Measurements from ENCODE around the gene RRAGA. TPM values are rescaled to one million over a fixed set of nuclear protein-coding genes. Genes with fewer than 3 reads are reported as not detected.
"Not testable (repeated sequence)": the region's sequence is repeated elsewhere in the genome, so short reads cannot be mapped to it uniquely, and the experiment has no call there.

The RRAGA gene
- total and polyA plus RNA-seq, 8 donors: 13.9 to 67.4 (median 44.9) TPM

DNA sequence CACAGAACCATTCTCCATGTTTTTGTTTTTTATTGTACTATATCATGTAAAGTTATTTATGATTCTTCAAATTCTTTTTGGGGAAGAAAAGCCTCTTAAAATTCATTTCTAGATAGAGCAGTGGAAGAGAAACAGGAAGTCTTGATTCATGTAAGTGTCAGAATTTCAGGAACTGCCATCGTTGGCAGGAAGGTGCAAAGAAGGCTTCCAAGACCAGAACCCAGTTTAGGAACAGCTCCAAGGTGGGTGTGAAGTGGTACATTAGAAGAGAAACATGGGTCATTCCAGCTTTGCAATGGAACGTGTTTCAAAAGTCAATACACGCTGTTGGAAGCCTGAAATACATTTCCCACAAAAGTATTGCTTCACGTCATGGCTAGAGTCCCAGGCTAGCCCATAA lies 31.0 kb upstream of the RRAGA start:
- H3K9me3 ChIP-seq: no peaks in the 10 kb centered on the region
- H3K4me1 ChIP-seq: peaks cover 0 to 1% (median under 1%) of the 10 kb centered on the region in 4 donors
- H3K27ac ChIP-seq: no peak overlapping the region
- intact Hi-C loops (cut with DNase I; ENCODE audit: low total_unique reads): no loop called here
- WGBS, 5 donors: 43 to 73% (median 66%) methylated on average over 4 of the region's 4 CpGs
- TF ChIP-seq EP300 (IDR thresholded peaks at IDR 0.05) (no peak), POLR2A (IDR thresholded peaks at IDR 0.05) (no peak), POLR2AphosphoS5 (IDR thresholded peaks at IDR 0.05) (no peak)
- TF ChIP-seq, protein P1, sequence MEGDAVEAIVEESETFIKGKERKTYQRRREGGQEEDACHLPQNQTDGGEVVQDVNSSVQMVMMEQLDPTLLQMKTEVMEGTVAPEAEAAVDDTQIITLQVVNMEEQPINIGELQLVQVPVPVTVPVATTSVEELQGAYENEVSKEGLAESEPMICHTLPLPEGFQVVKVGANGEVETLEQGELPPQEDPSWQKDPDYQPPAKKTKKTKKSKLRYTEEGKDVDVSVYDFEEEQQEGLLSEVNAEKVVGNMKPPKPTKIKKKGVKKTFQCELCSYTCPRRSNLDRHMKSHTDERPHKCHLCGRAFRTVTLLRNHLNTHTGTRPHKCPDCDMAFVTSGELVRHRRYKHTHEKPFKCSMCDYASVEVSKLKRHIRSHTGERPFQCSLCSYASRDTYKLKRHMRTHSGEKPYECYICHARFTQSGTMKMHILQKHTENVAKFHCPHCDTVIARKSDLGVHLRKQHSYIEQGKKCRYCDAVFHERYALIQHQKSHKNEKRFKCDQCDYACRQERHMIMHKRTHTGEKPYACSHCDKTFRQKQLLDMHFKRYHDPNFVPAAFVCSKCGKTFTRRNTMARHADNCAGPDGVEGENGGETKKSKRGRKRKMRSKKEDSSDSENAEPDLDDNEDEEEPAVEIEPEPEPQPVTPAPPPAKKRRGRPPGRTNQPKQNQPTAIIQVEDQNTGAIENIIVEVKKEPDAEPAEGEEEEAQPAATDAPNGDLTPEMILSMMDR (IDR thresholded peaks at IDR 0.05): no peak
- no peaks in the 10 kb centered on the region for H3K27me3 ChIP-seq
- H3K36me3 ChIP-seq: no peaks in the 10 kb centered on the region
- DNase-seq: no peak
- no peak overlapping the region for H3K4me3 ChIP-seq

DNA sequence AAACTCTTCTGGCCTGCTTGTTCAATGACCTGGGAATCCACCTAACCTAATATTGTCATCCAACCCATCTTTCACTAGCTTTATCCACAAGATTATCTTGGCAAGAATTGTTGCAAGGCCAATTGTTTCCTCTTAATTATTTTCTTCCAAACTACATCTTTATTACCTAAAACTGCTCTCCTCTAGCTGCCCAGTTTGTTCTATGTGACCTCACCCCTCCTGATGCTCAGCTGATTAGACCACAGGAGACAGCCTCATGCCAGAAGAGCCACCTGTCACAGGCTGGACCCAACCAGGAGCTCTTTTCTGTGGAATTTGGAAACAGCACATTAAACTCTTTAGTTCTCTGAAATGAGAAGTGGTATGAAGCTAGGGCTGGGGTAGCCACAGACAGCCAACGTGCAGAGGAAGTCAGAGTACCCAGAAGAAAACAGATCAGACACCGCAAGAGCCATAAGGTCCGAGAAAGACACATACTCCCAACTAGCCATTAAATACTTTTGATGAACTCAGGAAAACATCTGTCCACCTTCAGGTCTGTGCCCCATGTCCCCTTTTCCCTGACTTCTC lies 28.3 kb upstream of the RRAGA start:
- Histone ChIP-seq H3K4me1 (no peaks in the 10 kb centered on the region), H3K36me3 (no peaks in the 10 kb centered on the region), H3K9me3 (no peaks in the 10 kb centered on the region), H3K27ac (no peak overlapping the region), H3K4me3 (no peak overlapping the region), H3K27me3 (no peaks in the 10 kb centered on the region)
- no peak for DNase-seq
- intact Hi-C loops (cut with DNase I; ENCODE audit: low total_unique reads): loop anchor here (10.0 kb wide), 1 partner anchor 576 kb away; no protein-coding TSS in a partner anchor
- TF ChIP-seq POLR2A (IDR thresholded peaks at IDR 0.05) (no peak), EP300 (IDR thresholded peaks at IDR 0.05) (no peak), POLR2AphosphoS5 (IDR thresholded peaks at IDR 0.05) (no peak)
- TF ChIP-seq, protein P1 (IDR thresholded peaks at IDR 0.05): no peak
- 81 to 84% (median 83%) methylated on average over 3 of the region's 3 CpGs for WGBS, 5 donors

DNA sequence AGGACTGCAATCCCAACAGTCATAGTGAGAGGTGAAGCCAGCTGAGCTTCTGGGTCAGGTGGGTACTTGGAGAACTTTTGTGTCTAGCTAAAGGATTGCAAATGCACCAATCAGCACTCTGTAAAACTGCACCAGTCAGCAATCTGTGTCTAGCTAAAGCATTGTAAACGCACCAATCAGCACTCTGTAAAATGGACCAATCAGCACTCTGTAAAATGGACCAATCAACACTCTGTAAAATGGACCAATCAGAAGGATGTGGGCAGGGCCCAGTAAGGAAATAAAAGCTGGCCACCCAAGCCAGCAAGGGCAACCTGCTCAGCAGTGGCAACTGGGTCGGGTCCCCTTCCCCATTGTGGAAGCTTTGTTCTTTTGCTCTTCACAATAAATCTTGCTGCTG lies 27.6 kb upstream of the RRAGA start:
- not testable (repeated sequence) for H3K4me1 ChIP-seq, H3K36me3 ChIP-seq, H3K27me3 ChIP-seq, DNase-seq, H3K27ac ChIP-seq, H3K4me3 ChIP-seq, H3K9me3 ChIP-seq
- intact Hi-C loops (cut with DNase I; ENCODE audit: low total_unique reads): loop anchor here (10.0 kb wide), 1 partner anchor 577 kb away; no protein-coding TSS in a partner anchor
- 91 to 100% (median 97%) methylated on average over 2 of the region's 2 CpGs for WGBS, 5 donors

DNA sequence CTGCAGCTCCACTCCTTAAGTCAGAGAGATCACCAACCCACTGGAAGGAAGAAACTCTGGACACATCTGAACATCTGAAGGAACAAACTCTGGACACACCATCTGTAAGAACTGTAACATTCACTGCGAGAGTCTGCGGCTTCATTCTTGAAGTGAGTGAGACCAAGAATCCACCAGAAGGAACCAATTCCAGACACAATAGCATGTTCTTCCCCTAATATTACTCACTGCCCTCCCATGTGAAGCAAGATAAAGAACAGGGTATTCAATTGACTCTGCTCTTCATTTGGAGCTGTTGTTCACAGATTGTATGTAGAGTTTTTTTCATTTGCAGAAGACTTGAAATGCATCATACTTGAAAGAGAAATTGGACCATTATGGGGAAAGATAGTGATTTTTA lies 27.0 kb upstream of the RRAGA start:
- DNase-seq: no peak
- Histone ChIP-seq H3K27ac (no peak overlapping the region), H3K27me3 (no peaks in the 10 kb centered on the region), H3K4me3 (no peak overlapping the region), H3K9me3 (no peaks in the 10 kb centered on the region), H3K36me3 (no peaks in the 10 kb centered on the region), H3K4me1 (no peaks in the 10 kb centered on the region)
- intact Hi-C loops (cut with DNase I; ENCODE audit: low total_unique reads): loop anchor here (10.0 kb wide), 1 partner anchor 577 kb away; no protein-coding TSS in a partner anchor
- WGBS, 5 donors: 91 to 100% (median 95%) methylated on average over 2 of the region's 2 CpGs
- TF ChIP-seq, protein P1 (IDR thresholded peaks at IDR 0.05): no peak
- no peak for TF ChIP-seq EP300 (IDR thresholded peaks at IDR 0.05)
- no peak for TF ChIP-seq POLR2AphosphoS5 (IDR thresholded peaks at IDR 0.05)
- TF ChIP-seq POLR2A (IDR thresholded peaks at IDR 0.05): no peak

DNA sequence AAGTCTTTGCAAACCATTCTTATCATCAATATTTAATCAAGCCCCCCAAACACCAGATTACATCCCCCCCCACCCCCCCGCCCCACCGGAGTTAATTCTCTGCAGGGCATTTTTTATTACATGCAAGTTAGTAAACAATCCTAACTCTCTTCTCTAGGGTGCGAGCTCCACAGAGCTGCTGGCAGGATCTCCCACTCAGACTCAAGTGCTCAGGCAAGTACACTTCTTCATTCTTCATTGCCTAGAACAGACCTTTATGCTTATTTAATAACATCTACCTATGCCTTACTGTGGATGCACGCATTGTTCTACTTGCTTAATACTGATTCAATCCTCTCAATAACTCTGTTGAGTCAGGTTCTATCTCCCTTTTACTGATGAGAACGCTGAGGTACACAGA lies 26.1 kb upstream of the RRAGA start:
- no peak overlapping the region for H3K27ac ChIP-seq
- no peak overlapping the region for H3K4me3 ChIP-seq
- no peaks in the 10 kb centered on the region for H3K27me3 ChIP-seq
- H3K4me1 ChIP-seq: no peaks in the 10 kb centered on the region
- intact Hi-C loops (cut with DNase I; ENCODE audit: low total_unique reads): loop anchor here (10.0 kb wide), 1 partner anchor 578 kb away; no protein-coding TSS in a partner anchor
- H3K36me3 ChIP-seq: no peaks in the 10 kb centered on the region
- no peak for TF ChIP-seq POLR2A (IDR thresholded peaks at IDR 0.05)
- TF ChIP-seq POLR2AphosphoS5 (IDR thresholded peaks at IDR 0.05): no peak
- TF ChIP-seq, protein P1 (IDR thresholded peaks at IDR 0.05): no peak
- no peak for TF ChIP-seq EP300 (IDR thresholded peaks at IDR 0.05)
- no peaks in the 10 kb centered on the region for H3K9me3 ChIP-seq
- DNase-seq: no peak
- WGBS, 5 donors: 54 to 81% (median 66%) methylated on average over 5 of the region's 5 CpGs
